Mesothelial cell of epicardium (in vitro differentiated cells): ENCODE measurements around the gene TSPAN15. TPM values are rescaled to one million over a fixed set of nuclear protein-coding genes. Genes with fewer than 3 reads are reported as not detected.

Experiments used
- DNase-seq, 2 experiments: peaks; one replicate each; pipeline ENCODE4 v3.0.0; 2021; ENCODE audit warnings: low spot score in 2 of 2; ENCODE audit not compliant: unreplicated experiment in 2 of 2
- H3K27ac Mint-ChIP-seq: 2 replicates; pipeline ENCODE4 v1.8.0; 2021; ENCODE audit warnings: mixed read lengths
- H3K27me3 Mint-ChIP-seq: 2 replicates; pipeline ENCODE4 v1.8.0; 2021; ENCODE audit warnings: low read depth, mixed read lengths
- H3K36me3 Mint-ChIP-seq: 2 replicates; pipeline ENCODE4 v1.8.0; 2021; ENCODE audit warnings: mixed read lengths
- H3K4me1 Mint-ChIP-seq: 2 replicates; pipeline ENCODE4 v1.8.0; 2021; ENCODE audit warnings: mixed read lengths
- H3K4me3 Mint-ChIP-seq: 2 replicates; pipeline ENCODE4 v1.8.0; 2021; ENCODE audit warnings: mild to moderate bottlenecking, moderate library complexity, mixed read lengths
- H3K9me3 Mint-ChIP-seq: 2 replicates; pipeline ENCODE4 v1.8.0; 2021; ENCODE audit warnings: mixed read lengths
- total RNA-seq: library from RNA; stranded (reverse); gene quantifications from 3 replicates; pipeline ENCODE4 v1.2.1, GENCODE V29; 2021
- TF ChIP-seq, protein P1 (sequence below): fragments of 200-600 bp; sonication (generic); IDR thresholded peaks from one replicate; pipeline ENCODE4 v1.5.0; 2021; ENCODE audit warnings: antibody characterized with exemption; ENCODE audit not compliant: unreplicated experiment

The TSPAN15 gene
- total RNA-seq, 1 donor from 2014 or later = 17.7 TPM

GRCh38 chr10:69418052-69418752 lies 33.1 kb upstream of the TSPAN15 start:
- H3K9me3 Mint-ChIP-seq = no peaks in the 10 kb centered on the region
- H3K4me1 Mint-ChIP-seq = peaks cover 6% of the 10 kb centered on the region
- no peaks in the 10 kb centered on the region for H3K27me3 Mint-ChIP-seq
- DNase-seq = no peak
- H3K36me3 Mint-ChIP-seq = no peaks in the 10 kb centered on the region
- no peak overlapping the region for H3K27ac Mint-ChIP-seq
- TF ChIP-seq, protein P1, sequence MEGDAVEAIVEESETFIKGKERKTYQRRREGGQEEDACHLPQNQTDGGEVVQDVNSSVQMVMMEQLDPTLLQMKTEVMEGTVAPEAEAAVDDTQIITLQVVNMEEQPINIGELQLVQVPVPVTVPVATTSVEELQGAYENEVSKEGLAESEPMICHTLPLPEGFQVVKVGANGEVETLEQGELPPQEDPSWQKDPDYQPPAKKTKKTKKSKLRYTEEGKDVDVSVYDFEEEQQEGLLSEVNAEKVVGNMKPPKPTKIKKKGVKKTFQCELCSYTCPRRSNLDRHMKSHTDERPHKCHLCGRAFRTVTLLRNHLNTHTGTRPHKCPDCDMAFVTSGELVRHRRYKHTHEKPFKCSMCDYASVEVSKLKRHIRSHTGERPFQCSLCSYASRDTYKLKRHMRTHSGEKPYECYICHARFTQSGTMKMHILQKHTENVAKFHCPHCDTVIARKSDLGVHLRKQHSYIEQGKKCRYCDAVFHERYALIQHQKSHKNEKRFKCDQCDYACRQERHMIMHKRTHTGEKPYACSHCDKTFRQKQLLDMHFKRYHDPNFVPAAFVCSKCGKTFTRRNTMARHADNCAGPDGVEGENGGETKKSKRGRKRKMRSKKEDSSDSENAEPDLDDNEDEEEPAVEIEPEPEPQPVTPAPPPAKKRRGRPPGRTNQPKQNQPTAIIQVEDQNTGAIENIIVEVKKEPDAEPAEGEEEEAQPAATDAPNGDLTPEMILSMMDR = no peak
- no peak overlapping the region for H3K4me3 Mint-ChIP-seq

GRCh38 chr10:69419096-69419743 lies 32.0 kb upstream of the TSPAN15 start:
- no peaks in the 10 kb centered on the region for H3K9me3 Mint-ChIP-seq
- no peaks in the 10 kb centered on the region for H3K27me3 Mint-ChIP-seq
- no peak overlapping the region for H3K4me3 Mint-ChIP-seq
- TF ChIP-seq, protein P1 = no peak
- no peaks in the 10 kb centered on the region for H3K36me3 Mint-ChIP-seq
- no peak overlapping the region for H3K27ac Mint-ChIP-seq
- no peak for DNase-seq
- H3K4me1 Mint-ChIP-seq = peaks cover 6% of the 10 kb centered on the region

- Mint-ChIP-seq H3K27me3 (no peaks in the 10 kb centered on the region), H3K4me1 (peaks cover 6% of the 10 kb centered on the region), H3K4me3 (no peak overlapping the region), H3K9me3 (no peaks in the 10 kb centered on the region), H3K36me3 (no peaks in the 10 kb centered on the region), H3K27ac (no peak overlapping the region)
- no peak for DNase-seq
- TF ChIP-seq, protein P1 = no peak
These were observed 31.5 kb upstream of the TSPAN15 start for GRCh38 chr10:69419744-69420126.

DNA sequence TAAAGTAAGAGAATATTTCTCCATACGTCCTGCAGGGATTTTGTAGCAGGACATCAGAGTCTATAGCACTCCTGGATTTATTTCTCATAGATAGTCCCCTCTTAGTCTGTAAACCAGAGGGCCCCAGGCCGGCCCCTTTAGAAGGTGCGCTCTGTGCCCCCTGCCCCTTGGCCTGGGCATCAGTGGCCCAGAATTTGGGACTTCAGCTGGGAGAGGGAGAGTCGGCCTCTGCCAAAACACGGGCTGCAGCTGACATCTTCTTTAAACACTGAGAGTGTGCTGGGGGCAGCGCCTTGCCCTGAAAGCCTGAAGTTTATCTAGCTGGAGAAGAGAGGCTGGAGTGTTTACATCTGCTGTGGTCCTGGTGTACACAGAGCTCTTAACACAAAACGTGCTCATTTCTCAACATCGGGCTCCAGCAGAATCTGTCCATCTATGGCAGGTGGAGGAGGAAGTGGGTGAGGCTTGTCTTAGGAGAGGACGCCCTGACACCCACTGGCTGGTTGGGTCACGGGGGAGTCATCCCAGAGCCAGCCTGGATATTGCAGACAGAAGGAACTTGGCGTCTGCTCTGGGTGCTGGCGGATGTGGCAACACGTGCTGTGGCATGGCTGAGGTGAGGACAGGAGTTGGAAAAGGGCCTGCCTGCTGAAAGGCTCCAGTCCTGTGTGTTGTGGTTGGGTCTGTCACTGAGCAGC lies 29.5 kb upstream of the TSPAN15 start:
- H3K4me1 Mint-ChIP-seq = peaks cover 6% of the 10 kb centered on the region

DNA sequence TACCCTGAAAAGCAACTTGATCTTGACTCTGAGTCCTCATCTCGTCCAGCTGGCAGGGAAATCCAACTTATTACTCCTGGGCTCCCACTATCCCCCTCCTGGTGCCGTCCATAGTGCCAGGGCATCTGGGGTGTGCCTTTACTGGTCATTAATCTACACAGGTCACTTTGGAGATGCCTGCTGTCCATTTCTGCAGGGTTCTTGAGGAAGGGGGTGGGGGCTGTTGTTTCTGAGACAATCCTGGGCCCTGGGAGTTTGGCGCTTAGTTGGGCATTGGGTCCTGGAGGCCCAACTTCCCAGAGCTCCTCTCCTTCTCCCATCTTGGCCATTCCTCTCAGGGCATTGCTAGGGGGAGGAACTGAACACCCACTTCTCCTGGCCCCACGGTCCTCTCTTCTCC lies 28.6 kb upstream of the TSPAN15 start:
- H3K9me3 Mint-ChIP-seq = no peaks in the 10 kb centered on the region
- peaks cover 6% of the 10 kb centered on the region for H3K4me1 Mint-ChIP-seq
- no peak for DNase-seq
- H3K27ac Mint-ChIP-seq = no peak overlapping the region
- TF ChIP-seq, protein P1 = no peak
- peaks cover 2% of the 10 kb centered on the region for H3K27me3 Mint-ChIP-seq
- H3K36me3 Mint-ChIP-seq = no peaks in the 10 kb centered on the region
- H3K4me3 Mint-ChIP-seq = no peak overlapping the region

More for the DNA sequence above, 29.5 kb upstream of the TSPAN15 start:
- no peaks in the 10 kb centered on the region for H3K9me3 Mint-ChIP-seq
- H3K27ac Mint-ChIP-seq = no peak overlapping the region
- TF ChIP-seq, protein P1 = no peak
- H3K27me3 Mint-ChIP-seq = peaks cover 2% of the 10 kb centered on the region
- H3K4me3 Mint-ChIP-seq = no peak overlapping the region
- no peaks in the 10 kb centered on the region for H3K36me3 Mint-ChIP-seq
- no peak for DNase-seq
